HUDEP-2 (cell line): ENCODE measurements around the gene BMP5.

Source experiments
- DNase-seq, 76 experiments: peaks; one replicate each; lab custom pipeline; 2025; ENCODE audit not compliant: unreplicated experiment in 76 of 76; lab: John Stamatoyannopoulos, UW

Gene BMP5

DNA sequence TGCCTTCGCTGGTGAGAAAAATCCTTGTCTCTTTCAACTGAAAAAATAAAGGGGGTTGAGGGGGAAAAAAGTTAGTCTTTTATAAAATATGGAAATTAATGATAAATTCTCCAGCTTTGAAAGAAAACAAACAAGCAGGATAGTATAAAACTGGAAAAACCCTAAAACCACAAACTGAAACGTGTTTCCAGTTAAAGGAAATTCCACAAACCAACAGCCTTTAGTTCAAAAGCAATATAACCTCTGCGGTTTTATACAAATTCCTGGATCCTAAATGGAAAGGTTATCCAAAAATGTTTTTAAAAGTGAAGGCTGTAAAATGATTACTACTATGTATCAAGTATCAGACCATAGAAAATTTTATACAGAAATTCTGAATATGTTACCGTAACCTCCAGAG lies 55.6 kb downstream of the BMP5 start:
- DNase-seq, result no peak

DNA sequence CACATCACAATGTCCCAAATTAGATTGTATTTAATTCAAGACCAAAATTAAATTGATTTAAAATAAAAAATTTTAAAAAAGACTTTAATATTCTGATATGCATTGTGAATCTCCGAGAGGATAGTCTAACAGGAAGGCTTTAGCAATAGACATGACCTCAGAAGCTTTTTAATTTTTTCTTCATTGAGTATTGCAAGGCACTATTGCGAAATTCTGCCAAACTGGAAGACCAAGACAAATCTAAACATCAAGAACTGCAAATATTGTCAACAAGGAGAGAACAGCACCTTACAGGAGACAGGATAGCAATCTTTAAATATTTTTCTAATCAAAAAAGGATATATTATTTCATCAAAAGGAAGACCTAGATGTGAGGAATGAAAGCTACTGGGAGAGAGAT lies 56.9 kb downstream of the BMP5 start:
- no peak for DNase-seq

DNA sequence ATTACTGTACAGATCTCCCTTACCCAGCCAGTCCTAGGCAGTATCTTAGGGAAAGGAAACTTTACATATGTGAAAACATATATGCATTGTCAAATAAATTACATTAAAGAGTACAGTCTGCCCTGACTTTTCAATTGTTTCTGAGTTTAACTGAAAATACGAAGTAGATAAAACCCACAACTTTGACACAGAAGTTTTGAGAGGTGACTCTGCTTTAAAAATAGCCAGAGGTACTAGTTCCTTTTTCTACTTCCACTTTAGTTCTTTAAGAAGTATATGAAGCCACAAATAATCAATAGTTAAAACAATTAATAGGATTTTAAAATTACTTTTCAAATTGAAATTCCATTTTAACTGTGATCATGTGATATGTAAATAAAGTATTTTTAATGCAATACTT lies 62.9 kb downstream of the BMP5 start:
- DNase-seq, result no peak

DNA sequence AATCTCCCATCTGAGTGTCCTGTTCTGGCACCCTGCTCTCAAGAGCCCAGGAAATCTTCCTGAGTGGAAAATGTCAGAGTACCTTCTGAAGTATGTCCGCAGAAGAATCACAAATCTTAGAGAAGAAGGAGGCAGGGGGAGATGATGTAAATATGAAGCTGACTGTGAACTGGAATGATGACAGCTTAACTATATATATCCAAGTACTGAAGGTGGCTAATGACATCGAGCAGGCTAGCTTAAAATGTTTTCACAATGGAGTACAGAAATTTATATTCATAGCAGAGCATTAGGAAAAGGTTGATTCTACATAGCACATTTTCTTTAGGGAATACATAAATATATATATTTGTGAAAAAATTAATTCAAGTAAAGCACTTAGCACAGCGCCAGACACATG lies 64.3 kb downstream of the BMP5 start:
- DNase-seq, result no peak

DNA sequence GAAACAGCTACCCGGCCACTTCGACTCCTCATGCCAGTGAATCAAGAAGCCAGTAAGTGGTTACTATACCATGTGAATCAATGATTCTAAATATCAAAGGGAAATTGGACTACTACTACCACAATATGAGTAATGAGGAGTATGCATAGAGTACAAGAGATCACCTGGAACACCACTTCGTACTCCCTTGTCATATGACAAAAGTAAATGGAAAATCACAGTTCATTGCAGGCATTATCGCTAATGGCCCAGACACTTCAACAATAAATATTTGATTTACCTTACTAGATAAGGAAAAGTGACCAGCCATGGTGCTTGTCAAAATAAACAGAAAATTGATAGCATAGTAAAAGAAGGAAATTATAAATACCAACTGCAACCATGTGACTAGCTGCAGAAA lies 73.1 kb downstream of the BMP5 start:
- DNase-seq, result no peak

DNA sequence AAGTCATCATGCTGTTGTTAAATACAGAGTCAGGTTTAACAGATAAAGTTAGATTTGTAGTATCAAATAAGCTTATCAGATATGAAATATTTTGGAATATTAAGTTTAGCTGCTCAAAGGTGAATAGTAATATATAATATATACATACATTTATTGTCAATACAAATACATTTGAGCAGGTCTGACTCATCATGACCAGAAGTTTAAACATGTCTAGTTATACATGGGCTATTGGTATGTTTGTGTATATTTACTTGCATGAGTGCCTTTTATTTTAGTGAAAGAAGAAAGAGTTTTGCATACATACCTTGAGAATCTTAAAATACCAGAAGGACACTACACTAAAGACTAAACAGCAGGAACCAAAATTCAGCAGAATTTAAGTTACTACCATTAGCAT lies 76.8 kb downstream of the BMP5 start:
- DNase-seq, result no peak

DNA sequence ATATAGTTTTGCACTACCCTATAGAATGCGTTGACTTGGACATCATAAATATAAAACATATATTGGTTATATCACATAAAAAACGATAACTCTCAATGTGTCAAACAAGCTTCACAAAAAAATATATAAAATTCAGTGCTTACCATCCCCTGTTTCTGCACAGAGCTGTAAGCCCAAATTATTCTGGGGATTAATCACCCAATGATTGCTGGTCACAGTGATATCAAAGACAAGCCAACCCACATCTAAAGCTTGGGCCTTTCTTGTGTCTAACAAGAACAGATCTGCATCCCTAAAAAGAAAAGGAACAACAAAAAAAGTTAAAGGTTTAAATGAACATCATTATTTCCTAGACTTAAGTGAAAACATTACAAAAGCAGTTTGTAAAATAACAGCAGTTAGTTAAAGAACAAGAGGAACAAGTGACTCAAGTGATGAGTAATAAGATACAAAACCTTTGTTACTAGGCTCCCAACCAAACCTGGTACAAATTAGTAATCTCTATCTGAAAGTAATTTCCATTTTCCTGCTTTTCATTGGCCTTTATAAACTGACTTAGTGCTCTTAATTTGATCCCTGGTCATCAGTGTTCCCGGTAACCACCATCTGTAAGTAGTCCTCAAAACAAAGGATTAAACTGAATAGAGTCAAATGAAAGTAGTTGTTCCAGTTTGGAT lies 81.1 kb downstream of the BMP5 start:
- DNase-seq, result no peak

DNA sequence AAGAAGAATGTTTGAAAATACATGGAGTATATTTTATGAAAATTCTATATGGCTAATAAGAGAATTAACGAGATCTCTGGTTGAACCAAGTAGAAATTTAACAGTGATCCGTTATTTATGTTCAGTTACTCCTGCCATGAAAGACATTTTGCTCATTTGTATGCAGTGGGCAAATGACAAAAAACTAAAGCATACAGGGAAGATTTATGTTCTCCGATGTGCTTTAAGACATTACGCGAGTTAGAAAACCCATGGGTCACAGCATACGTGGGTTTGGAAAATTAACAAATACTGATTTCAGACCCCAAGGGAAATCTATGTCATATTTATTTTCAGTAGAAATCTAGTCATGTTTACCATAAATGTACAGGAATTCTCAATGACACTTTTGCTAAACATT lies 90.1 kb downstream of the BMP5 start:
- no peak for DNase-seq

DNA sequence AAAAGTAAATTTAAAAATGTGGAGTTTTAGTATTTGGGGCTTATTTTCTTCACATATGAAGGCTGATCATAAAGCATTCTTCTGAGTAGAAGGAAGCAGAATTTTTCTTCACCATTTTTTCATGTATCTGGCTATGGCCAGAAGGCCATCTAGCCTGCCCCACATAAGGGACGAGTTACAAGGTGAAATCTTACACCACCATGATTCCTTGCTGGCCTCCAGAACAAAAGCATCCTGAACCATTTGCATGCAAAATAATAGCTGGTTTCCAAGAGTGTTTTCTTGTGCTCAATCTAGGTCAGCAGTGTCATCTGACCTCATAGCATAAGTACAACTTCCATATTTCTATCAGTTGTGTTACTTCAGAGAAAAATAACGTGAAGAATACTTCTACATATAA lies 93.1 kb downstream of the BMP5 start:
- DNase-seq, result no peak

DNA sequence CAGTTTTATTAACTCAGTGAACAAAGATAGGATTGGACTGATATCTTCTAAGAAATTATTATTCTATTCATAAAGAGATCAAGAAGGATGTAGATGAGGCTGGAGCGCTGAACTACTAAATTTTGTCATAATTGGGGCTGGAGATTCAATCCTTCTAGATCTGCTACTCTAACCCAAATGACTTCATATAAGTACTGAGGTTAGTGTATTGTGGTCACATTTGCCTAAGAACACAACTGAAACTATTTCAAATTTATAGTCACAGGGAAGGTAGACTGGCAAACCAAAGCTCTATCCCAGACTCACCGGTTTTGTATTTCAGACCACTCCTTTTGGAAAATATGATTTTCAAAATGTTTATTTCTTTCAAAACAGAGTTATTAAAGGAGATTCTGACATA lies 96.7 kb downstream of the BMP5 start:
- no peak for DNase-seq

DNA sequence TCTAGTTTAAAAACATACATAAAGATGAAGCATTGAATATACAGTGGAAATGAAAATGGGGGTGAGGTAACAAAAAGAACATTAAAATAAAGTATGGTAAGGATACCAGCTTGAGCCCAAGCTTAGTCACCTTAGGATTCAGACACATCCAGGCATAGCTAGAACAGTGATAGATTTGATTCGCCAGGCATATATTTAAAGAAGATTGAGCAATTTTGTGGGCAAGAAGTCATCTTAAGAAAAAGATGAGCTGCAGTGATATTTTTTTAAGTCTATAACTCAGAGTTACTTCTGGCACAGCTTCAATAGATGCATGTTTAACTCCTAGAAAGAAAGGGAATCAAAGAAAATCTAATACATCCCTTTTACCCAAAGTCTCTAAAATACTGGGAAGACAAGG lies 97.9 kb downstream of the BMP5 start:
- DNase-seq, result no peak

DNA sequence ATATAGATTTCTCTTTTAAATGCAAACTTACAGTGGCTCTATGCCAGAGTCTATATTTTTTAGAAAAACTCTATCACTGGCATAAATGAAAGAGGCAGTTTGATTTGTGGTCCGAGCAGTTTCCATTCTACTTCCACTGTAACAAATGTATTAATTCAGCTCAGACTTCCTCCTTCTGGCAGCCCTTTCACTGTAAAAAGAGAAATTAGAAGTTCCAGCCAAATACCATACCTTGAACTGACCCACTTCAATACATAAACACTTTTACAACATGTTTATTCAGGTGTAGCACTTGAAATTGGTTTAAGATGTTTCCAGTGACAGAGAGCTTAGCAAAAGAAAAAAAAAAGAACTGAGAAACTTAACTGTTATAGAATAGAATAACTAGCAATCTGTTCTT lies 99.3 kb downstream of the BMP5 start:
- DNase-seq, result no peak

DNA sequence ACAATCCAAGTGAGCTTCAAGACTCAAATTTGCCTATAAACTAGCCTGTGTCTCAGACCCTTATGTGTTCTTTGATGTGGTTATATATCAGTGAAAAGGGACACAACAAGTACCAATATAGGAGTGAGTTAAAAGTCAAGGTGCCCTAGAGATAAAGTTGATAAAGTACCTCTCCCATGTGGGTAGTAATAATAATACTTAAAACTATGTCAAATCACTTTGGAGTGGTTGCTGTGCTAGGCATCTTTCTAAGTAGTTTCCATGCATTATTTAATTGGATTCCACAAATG lies 100.4 kb downstream of the BMP5 start:
- DNase-seq, result no peak

DNA sequence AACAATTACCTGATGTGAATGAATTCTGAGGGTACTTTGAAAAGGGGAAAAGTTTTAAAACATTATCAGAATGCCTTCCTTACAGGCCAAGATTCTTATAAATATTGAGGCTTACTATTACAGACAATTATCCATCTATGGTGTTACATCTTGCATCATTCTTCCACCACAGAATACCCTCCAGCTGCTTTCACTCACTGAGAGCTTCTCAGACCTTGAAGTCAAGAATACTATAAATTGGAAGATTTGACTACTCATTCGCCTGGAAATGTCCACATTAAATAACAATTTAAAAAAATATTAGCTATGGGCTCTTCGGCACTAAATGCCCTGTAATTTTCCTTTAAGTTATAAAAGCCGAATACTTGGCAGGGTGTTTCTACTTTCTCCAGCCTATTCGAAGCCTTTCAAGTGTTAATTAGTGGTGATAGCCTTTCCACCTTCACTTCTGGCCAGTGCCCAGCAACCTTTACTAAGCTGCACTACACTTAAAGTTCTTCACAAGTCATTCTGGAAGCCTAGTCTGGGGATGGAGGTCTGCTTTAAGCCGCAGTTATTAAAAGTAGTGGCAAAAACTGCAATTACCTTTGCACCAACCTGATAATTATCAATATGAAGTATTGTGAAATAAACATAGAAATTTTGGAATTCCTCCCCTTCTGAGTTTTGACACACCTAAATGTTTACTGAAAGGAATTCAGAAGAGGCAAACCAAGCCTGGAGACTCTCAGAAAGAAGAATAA lies 100.9 kb downstream of the BMP5 start:
- DNase-seq, result no peak

DNA sequence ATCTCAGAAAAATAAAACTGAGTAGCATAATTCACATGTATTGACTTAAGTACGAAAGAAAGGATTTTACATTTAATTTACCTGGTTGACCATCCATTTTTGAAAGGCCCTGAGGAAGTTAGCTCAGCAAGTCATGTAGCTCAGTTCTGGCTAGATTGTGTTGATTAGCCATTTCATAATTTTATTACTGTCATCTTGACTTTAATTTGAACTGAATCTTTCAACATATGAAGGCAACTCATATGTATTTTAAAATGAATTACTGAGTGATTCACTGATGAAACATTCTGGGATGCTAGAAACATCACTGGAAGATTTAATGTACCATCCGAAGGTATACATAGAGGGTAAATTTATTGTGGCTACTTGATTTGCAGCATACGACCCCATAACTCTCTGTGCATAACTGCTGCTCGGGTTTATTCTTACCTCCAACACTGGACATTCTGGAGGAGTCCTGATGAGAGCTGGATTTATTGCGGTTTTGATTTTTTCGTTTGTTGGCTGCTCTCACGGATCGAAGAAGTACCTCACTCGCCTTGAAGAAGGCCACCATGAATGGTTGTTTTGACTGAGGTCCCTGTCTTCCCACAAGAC lies 101.7 kb downstream of the BMP5 start:
- DNase-seq, result no peak

DNA sequence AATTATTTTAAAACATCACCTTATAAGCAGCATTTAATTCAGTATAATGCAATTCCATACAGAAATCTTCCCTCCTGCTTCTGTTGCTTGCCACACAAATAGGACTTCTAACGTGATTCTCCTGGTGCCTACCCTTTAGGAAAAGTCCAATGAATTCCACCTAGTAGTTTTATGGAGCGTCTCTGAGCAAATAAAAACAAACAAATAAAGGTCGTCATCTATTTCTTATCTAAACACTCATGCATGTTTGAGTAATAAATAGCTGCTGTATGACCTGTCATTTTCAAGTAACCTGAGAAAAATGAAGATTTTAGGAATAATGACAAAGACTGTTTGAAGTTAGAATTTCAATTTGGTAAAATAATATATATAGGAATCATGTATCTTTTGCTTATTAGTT lies 102.7 kb downstream of the BMP5 start:
- no peak for DNase-seq

DNA sequence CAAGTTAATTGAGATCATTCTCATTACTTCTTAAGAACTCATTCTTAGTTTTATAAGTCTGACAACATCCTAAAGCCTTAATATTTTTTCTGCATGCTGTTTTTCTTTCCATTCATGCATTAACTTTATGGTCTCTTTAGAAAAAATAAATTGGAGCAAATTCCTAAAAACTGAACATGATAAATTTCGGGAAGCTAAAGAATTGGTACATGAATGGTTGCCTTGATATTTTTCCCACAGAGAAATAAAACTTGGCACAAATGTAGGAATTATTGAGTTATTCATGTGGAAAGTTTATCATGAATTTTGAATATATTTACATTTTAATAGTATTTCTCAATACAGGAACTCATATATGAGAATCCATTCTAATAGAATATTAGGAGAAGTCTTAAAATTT lies 115.9 kb downstream of the BMP5 start:
- no peak for DNase-seq

DNA sequence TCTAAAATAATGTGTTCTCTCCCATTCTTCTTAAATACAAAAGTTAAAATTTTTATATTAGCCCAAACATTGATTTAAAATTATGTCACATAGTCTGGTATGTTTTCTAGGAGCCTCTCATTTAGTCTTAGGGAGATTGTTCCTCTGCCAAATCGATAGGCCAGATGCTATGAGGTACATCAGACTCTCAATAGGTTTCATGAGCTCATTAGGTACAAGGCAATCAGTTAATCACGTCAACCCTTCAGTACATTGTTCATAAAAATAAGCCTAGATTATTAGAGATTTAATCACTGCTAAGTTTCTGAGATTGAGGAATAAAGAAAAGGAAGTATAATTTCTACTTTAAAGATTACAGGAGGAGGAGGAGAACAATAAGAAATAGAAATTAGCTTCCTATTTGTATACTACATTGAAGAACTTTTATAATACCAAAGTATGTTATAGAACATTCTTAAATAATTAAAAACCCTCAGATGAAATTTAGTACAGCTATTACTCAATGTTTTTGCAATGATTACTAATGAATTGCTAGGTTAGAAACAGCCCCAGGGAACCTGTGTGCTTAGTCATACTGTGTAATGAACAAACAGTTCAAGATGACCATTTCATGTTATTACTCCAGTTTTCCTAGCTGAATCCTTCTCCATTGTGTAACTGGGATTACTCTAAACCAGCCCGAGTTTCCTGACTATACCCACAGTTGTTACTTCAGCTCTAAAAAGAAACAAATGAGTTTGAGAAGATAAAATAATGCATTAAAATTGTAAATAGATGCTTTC lies 117.0 kb downstream of the BMP5 start:
- DNase-seq, result no peak

DNA sequence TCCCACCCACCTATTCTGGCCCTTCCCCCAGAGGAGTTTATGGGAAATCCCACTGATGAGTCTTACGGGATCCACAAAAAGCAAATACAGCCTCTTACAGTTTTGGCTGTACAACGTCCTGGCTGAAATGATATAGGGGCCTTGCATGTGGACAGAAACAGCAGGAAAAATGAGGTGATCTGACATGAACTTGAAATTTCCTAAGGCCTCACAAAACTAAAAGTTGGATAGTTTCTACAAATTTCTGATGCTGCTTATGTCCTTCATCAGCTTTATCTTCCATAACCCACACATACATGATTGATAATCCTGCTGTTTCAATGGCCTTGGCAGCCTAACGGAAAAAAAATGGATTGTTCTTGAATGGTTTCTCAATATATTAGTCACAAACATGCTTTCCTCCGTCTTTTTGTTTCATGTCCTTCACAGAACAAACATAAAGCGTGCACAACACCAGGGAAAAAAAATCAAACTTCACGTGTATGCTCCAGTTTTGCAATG lies 118.8 kb downstream of the BMP5 start:
- no peak for DNase-seq

DNA sequence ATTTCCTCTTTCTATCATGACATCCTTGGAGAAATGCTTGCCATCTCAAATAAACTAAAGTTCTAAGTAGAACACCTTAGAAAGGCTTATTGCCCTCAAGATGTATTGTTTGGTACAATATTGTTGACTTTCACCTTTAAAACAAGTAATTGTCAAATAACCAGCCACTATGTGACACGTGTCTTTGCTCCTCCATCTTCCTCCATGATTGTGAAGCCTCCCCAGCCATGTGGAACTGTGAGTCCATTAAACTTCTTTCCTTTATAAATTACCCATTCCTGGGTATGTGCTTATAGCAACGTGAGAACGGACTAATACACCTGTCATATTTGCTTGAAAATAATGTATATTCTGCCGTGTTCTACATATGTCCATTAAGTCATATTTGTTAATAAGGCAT lies 126.5 kb downstream of the BMP5 start:
- no peak for DNase-seq

DNA sequence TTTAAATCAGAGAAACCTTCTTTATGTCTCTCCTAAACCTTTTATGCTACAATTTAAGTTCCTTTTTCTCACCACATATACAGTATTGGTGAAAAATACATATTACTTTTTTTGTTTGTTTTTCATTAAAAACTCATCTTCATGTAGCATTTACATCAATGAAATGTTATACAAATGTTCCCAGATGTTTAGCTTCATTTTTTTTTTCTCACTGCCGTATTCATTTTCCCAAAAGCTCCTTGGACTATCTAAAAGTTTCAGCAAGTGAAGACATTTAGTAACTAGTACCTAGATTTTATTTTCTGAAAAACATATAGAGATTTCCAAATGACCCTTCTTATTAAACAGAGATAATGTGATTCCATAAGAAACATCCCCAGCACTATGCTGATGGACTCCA lies 128.9 kb downstream of the BMP5 start:
- DNase-seq, result no peak

DNA sequence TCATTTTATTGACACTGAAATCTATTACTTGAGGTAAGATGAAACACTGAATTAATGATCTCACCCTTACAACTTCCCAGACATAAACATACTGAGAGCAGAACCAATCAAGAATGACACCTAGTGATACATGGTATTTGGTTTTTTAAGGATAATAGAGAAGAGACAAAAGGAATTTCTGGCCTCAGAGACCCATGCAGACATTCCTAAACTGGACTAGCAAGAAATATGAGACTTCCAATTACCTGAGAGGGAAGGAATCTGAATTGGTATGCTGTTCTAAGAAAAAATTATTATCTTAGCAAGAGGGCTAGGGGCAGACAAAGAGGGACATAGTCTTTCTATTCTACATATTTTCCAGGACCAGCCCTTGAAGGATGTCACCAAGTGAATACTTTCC lies 141.1 kb downstream of the BMP5 start:
- DNase-seq, result no peak
